ENCODE measurements around the gene PIH1D2. TPM values are rescaled to one million over a fixed set of nuclear protein-coding genes. Genes with fewer than 3 reads are reported as not detected.

Gene PIH1D2
- total and polyA plus RNA-seq, 2 of the 4 experiments (the other 2 are of a cell fraction) = 1.1 TPM

DNA sequence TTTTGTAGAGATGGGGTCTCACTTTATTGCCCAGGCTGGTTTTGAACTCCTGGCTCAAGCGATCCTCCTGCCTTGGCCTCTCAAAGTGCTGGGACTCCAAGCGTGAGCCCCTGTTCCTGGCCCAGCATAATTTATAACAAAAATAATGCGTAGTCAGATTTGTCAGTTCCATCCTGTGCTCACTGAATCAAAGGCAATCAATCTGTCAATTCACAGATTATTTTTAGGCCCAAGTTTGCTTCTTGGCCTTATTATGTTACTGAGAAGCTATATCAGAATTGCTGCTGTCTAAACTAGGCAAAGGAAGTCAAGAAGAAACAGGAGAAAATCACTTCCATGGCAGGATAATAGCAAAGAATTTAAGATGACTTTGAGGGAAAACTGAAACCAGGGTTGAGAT, 39.9 kb downstream of the PIH1D2 start:
- Histone ChIP-seq H3K27ac (ENCODE audit: insufficient read depth, low read length) (no peak overlapping the region), H4K5ac (ENCODE audit: low read depth, low read length) (no peak overlapping the region), H2BK20ac (ENCODE audit: low read depth, low read length) (no peak overlapping the region), H2AFZ (replicated peaks; ENCODE audit: low read length, poor library complexity) (no peak overlapping the region), H3K4me2 (ENCODE audit: low read depth, low read length) (no peak overlapping the region), H3K79me1 (ENCODE audit: low read depth in 1 of 2, low read length in 2 of 2) (peaks cover 7 to 13% of the 10 kb centered on the region in 2 experiments; a peak in 3 of 4 replicates), H2AK5ac (ENCODE audit: low read depth, low read length) (no peak overlapping the region), H3K9ac (ENCODE audit: low read depth, low read length) (no peak overlapping the region), H3K14ac (replicated peaks; ENCODE audit: low read depth, low read length) (no peak overlapping the region), H2BK5ac (ENCODE audit: low read depth, low read length, poor library complexity, severe bottlenecking) (no peak overlapping the region), H3K23ac (ENCODE audit: low read depth, low read length) (no peak overlapping the region), H2BK15ac (ENCODE audit: low read depth, low read length) (no peak overlapping the region), H2AK9ac (replicated peaks; ENCODE audit: low read depth, low read length, poor library complexity) (no peak overlapping the region), H3K36me3 (ENCODE audit: control insufficient read depth, insufficient read depth, low read length) (peaks cover 35% of the 10 kb centered on the region), H3K9me1 (ENCODE audit: insufficient read depth, low read length) (no peaks in the 10 kb centered on the region), H3K4me3 (ENCODE audit: insufficient read depth, low read depth, low read length) (no peak overlapping the region), H3K56ac (ENCODE audit: extremely low read depth, insufficient read depth, low read length) (no peak overlapping the region), H2BK120ac (ENCODE audit: low read depth, low read length) (no peak overlapping the region), H4K8ac (ENCODE audit: low read depth in 2 of 2, low read length in 2 of 2) (no peak overlapping the region), H4K20me1 (ENCODE audit: insufficient read depth, low read length) (no peaks in the 10 kb centered on the region), H4K91ac (ENCODE audit: insufficient read depth, low read depth, low read length) (no peak overlapping the region), H3K4ac (ENCODE audit: low read depth, low read length) (no peak overlapping the region), H3K9me3 (ENCODE audit: control insufficient read depth, insufficient read depth, low read length) (no peaks in the 10 kb centered on the region), H3K4me1 (ENCODE audit: control insufficient read depth, insufficient read depth, low read length) (no peaks in the 10 kb centered on the region), H3K18ac (ENCODE audit: low read depth, low read length) (no peak overlapping the region), H3K27me3 (ENCODE audit: control insufficient read depth, insufficient read depth, low read length) (no peaks in the 10 kb centered on the region)
- no peak for ATAC-seq (ENCODE audit: low read depth)
- TF ChIP-seq RFX5 (IDR thresholded peaks at IDR 0.05; ENCODE audit: low read depth, low read length) (no peak), MAZ (IDR thresholded peaks at IDR 0.05; ENCODE audit: borderline replicate concordance, low read depth, low read length) (no peak), NFE2L2 (IDR thresholded peaks at IDR 0.05; ENCODE audit: low read depth, low read length) (no peak), MAFK (IDR thresholded peaks at IDR 0.05; ENCODE audit: low read depth, low read length) (no peak)
- TF ChIP-seq, protein P1, sequence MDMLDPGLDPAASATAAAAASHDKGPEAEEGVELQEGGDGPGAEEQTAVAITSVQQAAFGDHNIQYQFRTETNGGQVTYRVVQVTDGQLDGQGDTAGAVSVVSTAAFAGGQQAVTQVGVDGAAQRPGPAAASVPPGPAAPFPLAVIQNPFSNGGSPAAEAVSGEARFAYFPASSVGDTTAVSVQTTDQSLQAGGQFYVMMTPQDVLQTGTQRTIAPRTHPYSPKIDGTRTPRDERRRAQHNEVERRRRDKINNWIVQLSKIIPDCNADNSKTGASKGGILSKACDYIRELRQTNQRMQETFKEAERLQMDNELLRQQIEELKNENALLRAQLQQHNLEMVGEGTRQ (IDR thresholded peaks at IDR 0.05; ENCODE audit: low read depth, low read length) = no peak
- TF ChIP-seq, protein P2, sequence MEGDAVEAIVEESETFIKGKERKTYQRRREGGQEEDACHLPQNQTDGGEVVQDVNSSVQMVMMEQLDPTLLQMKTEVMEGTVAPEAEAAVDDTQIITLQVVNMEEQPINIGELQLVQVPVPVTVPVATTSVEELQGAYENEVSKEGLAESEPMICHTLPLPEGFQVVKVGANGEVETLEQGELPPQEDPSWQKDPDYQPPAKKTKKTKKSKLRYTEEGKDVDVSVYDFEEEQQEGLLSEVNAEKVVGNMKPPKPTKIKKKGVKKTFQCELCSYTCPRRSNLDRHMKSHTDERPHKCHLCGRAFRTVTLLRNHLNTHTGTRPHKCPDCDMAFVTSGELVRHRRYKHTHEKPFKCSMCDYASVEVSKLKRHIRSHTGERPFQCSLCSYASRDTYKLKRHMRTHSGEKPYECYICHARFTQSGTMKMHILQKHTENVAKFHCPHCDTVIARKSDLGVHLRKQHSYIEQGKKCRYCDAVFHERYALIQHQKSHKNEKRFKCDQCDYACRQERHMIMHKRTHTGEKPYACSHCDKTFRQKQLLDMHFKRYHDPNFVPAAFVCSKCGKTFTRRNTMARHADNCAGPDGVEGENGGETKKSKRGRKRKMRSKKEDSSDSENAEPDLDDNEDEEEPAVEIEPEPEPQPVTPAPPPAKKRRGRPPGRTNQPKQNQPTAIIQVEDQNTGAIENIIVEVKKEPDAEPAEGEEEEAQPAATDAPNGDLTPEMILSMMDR (conservative IDR thresholded peaks at IDR 0.05; ENCODE audit: low read depth, low read length) = no peak
- dilution Hi-C loops (cut with HindIII; ENCODE audit: low sequenced_read_pairs, unreplicated experiment) = no loop called here
- in situ Hi-C loops (cut with MboI; ENCODE audit: low sequenced_read_pairs) = no loop called here
- intact Hi-C loops (cut with micrococcal nuclease) = no loop called here
- ChIA-PET POLR2A (ENCODE audit: unreplicated experiment) (no interaction called here), CTCF (no interaction called here)
- DNase-seq = no peak
- BruUV-seq (replicated peaks) = no TSS peak
- WGBS, 2 experiments (ENCODE audit: extremely low coverage in 2 of 2, insufficient read length in 1 of 2) = no CpG with 5 or more reads among the region's 3 CpGs
